8988T (cell line): ENCODE measurements around the gene IFNAR2.

Experiments
- DNase-seq: peaks from one replicate; pipeline ENCODE4 v3.0.0; 2011

The IFNAR2 gene

GRCh38 chr21:33270986-33271385, 41.2 kb downstream of the IFNAR2 start:
- no peak for DNase-seq

GRCh38 chr21:33273044-33273443, 43.3 kb downstream of the IFNAR2 start:
- DNase-seq: no peak

GRCh38 chr21:33278721-33279120, 49.0 kb downstream of the IFNAR2 start:
- DNase-seq: no peak

GRCh38 chr21:33279330-33279820, 49.6 kb downstream of the IFNAR2 start:
- no peak for DNase-seq
